ENCODE measurements around the gene NFATC2.

The NFATC2 gene

DNA sequence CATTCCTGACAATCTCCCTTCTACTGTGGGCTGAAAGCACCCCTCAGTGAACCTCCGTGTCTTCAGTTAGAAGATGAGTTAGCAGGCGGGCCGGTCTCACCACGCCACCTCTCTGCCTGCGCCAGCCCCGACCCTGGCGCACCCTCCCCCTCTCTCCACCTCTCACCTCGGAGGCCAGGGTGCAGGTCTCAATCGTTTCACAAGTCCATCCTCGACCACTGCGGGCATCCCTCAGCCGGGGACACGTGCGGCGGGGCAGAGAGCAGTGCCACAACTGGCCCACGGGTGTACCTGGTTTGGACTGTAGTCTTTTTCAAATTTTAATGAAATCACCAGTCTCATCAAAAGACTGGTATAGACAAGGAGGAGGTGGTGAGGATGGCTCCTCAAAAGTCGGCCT, 34.4 kb downstream of the NFATC2 start:
- no peaks in the 10 kb centered on the region for H3K9me3 Mint-ChIP-seq
- peaks cover 48% of the 10 kb centered on the region for H3K4me1 Mint-ChIP-seq (ENCODE audit: low read depth)
- H3K27me3 Mint-ChIP-seq (ENCODE audit: low read depth): no peaks in the 10 kb centered on the region
- no peak overlapping the region for H3K27ac Mint-ChIP-seq
- peaks cover 62% of the 10 kb centered on the region for H3K36me3 Mint-ChIP-seq (ENCODE audit: low read depth)
- H3K4me3 Mint-ChIP-seq: no peak overlapping the region

DNA sequence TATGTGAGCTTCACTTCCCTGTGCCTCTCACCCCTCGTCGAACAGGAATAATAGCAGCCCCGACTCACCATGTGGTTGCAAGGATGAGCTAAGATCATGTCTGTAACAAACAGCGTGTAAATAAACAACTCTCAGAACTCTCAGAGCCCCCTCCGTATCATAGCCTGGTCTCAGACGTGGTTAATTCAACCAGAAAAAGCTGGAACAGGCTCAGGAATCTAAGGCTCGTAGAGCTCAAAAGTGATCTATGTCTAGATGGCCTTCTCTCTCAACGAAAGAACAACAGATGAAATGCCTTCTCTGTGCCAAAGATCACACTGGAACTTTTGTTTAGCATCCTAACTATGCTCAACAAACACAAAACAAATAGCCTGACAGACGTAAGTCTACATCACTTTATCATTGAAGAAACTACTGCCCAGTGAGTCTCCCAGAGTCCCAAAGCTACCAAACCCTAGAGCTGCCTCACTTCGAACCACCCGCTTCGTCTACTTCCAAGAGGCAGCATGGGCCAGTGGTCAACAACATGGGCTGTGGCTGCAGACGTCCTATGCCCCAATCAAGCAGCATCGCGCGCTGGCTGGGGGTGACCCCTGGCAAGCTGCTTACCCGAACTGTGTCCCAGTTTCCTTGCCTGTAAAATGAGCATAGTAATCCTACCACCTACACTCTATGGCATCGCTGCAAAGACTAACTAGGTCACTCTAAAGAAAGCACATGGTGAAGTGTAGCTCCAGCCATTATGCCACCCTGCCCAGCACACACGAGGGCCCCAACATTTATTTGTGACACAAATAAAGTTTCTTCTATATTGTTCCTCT, 35.1 kb downstream of the NFATC2 start:
- Mint-ChIP-seq H3K4me1 (ENCODE audit: low read depth) (peaks cover 46% of the 10 kb centered on the region), H3K4me3 (no peak overlapping the region), H3K36me3 (ENCODE audit: low read depth) (peaks cover 64% of the 10 kb centered on the region), H3K27ac (peak overlapping the region; percentile 9), H3K27me3 (ENCODE audit: low read depth) (no peaks in the 10 kb centered on the region), H3K9me3 (no peaks in the 10 kb centered on the region)

DNA sequence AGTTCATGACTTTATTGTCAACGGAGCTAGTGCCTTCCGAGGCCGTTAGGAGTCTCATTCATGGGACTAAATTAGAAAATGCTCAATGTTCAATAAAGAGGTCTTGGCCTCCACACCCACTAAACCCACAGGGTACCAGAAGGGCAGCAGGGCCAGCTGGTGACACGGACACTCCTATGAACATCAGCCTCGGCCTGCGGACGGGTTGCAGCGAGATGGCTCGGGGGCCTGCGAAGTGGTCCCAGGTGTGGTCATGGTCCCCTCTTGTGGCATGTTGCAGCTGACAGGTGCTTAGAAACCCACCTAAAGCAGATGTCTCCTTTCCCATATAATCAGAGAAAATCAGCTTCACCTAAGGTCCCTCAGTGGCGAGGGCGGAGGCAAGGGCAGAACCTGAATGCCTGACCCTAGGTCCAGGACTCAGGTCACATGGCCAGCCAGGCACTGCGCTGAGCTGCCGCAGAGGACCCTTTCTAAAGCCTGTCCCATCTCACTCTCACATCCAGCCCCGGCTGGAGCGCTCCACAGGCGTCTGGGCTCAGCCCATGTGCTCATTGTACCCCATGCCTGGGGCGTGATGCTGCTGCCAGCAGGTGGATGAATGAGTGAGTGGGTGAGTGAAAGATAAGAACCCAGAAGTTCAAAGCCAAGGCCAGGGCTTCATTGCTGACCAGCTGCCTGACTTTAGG, 35.8 kb downstream of the NFATC2 start:
- Mint-ChIP-seq H3K4me3 (no peak overlapping the region), H3K27me3 (ENCODE audit: low read depth) (no peaks in the 10 kb centered on the region), H3K27ac (no peak overlapping the region), H3K4me1 (ENCODE audit: low read depth) (peaks cover 45% of the 10 kb centered on the region), H3K36me3 (ENCODE audit: low read depth) (peaks cover 60% of the 10 kb centered on the region), H3K9me3 (no peaks in the 10 kb centered on the region)

DNA sequence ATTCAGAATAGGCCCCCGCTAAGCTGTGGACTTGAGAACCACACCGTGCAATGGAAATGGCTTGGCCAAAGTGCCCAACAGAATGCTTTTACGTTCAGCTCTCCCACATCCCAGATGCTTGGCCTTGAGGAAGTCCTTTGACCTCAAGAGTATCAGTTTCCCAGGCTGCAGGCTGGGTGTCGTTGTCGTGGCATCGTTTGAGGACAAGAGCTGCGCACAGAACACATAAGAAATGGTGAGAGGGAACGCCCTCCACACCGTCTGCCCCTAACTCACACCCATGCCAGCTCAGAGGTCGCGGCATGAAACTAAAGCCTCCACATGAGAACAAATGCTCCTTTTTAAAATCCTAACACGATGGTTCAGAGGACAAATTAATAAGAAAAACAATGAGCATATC, 37.0 kb downstream of the NFATC2 start:
- no peak overlapping the region for H3K4me3 Mint-ChIP-seq
- no peaks in the 10 kb centered on the region for H3K27me3 Mint-ChIP-seq (ENCODE audit: low read depth)
- peaks cover 52% of the 10 kb centered on the region for H3K36me3 Mint-ChIP-seq (ENCODE audit: low read depth)
- H3K9me3 Mint-ChIP-seq: no peaks in the 10 kb centered on the region
- H3K27ac Mint-ChIP-seq: no peak overlapping the region
- H3K4me1 Mint-ChIP-seq (ENCODE audit: low read depth): peaks cover 45% of the 10 kb centered on the region

DNA sequence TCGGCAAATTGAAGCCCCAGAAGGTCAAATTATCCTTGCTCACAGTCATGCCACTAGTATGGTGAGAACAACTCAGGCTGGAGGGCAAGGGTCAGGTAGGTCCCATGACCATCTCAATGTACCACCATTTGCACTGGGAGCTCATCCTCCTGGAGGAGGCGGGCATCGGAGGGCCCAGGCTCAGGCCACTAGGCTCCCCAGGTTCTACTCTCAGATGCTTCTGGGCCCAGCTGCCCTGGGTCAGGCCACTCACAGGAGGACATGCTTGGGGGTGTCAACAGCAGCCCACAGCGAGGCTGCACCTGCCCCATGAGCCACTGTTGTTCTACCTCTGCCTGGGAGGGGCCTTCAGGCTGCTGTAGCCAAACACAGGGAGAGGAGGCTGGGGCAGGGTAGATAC, 39.1 kb downstream of the NFATC2 start:
- peaks cover 53% of the 10 kb centered on the region for H3K4me1 Mint-ChIP-seq (ENCODE audit: low read depth)
- H3K4me3 Mint-ChIP-seq: no peak overlapping the region
- no peak overlapping the region for H3K27ac Mint-ChIP-seq
- no peaks in the 10 kb centered on the region for H3K9me3 Mint-ChIP-seq
- H3K36me3 Mint-ChIP-seq (ENCODE audit: low read depth): peaks cover 43% of the 10 kb centered on the region
- no peaks in the 10 kb centered on the region for H3K27me3 Mint-ChIP-seq (ENCODE audit: low read depth)

DNA sequence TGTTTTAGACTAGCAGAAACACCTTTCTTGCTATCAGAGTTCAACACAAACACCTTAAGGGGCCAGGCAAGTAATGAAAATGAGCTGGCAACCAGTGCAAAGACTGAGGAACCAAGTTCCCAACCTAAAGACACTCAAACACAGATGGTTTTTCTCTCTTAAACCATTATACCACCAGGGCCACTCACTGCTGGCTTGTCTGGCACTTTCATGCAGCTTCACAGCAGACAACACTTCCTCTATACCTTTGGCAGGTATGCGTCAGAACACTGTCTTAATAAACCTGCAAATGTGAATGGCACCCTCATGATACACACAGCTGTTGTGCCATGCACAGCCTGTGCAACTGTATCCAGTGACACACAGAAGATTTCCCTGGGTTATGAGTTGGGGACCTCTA, 41.6 kb downstream of the NFATC2 start:
- Mint-ChIP-seq H3K27ac (peak overlapping the region; percentile 62), H3K9me3 (no peaks in the 10 kb centered on the region), H3K27me3 (ENCODE audit: low read depth) (no peaks in the 10 kb centered on the region), H3K4me3 (no peak overlapping the region), H3K36me3 (ENCODE audit: low read depth) (peaks cover 45% of the 10 kb centered on the region), H3K4me1 (ENCODE audit: low read depth) (peaks cover 75% of the 10 kb centered on the region)

DNA sequence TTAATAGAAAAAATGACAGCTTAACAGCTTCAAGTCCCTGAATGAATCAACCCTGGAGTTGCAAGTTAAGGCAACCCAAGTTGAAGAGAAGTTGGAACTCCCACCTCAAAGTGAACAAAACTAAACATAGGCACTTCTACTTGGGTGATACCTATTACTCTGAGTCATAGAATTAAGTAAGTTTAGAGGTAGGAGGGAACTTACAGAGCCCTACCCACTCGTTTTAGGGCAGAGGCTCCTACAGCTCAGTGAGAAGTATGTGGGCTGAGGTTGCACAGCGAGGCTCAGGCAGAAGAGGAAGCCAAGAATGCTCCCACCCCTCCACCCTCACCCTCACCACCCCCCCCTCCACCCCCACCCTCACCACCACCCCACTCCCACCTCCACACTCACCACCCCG, 42.2 kb downstream of the NFATC2 start:
- H3K27ac Mint-ChIP-seq: peak overlapping the region; percentile 73
- H3K27me3 Mint-ChIP-seq (ENCODE audit: low read depth): no peaks in the 10 kb centered on the region
- peaks cover 41% of the 10 kb centered on the region for H3K36me3 Mint-ChIP-seq (ENCODE audit: low read depth)
- no peaks in the 10 kb centered on the region for H3K9me3 Mint-ChIP-seq
- peak overlapping the region; percentile 27 for H3K4me3 Mint-ChIP-seq
- H3K4me1 Mint-ChIP-seq (ENCODE audit: low read depth): peaks cover 77% of the 10 kb centered on the region

DNA sequence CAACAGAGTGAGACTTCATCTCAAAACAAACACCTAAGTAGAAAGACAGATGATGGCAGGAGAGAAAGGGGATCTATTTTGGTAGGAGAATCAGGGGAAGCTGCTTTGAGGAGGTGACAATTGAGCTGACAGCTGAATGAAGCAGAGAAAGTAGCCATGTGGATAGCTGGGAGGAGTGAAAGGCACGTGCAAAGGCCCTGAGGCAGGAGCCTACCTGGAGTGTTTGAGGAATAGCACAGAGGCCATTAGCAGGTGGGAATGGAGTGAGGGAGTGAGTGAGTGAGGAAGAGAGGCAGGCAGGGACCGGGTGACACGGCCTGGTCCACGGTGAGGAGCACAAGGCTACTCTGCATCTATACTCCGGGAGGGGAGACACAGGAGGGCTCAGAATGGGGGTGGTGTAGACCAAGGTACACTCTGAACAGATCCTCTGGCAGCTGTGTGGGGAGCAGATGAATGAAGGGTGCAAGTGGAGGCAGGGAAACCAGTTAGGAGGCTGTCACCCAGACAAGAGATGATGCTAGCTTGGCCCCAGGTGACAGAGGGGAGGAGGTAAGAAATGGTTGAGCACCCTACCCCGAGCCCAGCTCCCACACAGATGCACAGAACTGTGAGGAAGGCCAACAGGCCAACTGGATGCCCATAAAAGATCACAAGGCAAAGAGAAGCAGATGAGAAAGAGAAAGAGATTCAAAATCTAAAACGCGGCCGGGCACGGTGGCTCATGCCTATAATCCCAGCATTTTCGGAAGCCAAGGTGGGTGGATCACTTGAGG, 43.6 kb downstream of the NFATC2 start:
- H3K36me3 Mint-ChIP-seq (ENCODE audit: low read depth): peaks cover 41% of the 10 kb centered on the region
- peaks cover 85% of the 10 kb centered on the region for H3K4me1 Mint-ChIP-seq (ENCODE audit: low read depth)
- no peaks in the 10 kb centered on the region for H3K9me3 Mint-ChIP-seq
- peak overlapping the region; percentile 36 for H3K4me3 Mint-ChIP-seq
- H3K27me3 Mint-ChIP-seq (ENCODE audit: low read depth): no peaks in the 10 kb centered on the region
- H3K27ac Mint-ChIP-seq: peak overlapping the region; percentile 65

DNA sequence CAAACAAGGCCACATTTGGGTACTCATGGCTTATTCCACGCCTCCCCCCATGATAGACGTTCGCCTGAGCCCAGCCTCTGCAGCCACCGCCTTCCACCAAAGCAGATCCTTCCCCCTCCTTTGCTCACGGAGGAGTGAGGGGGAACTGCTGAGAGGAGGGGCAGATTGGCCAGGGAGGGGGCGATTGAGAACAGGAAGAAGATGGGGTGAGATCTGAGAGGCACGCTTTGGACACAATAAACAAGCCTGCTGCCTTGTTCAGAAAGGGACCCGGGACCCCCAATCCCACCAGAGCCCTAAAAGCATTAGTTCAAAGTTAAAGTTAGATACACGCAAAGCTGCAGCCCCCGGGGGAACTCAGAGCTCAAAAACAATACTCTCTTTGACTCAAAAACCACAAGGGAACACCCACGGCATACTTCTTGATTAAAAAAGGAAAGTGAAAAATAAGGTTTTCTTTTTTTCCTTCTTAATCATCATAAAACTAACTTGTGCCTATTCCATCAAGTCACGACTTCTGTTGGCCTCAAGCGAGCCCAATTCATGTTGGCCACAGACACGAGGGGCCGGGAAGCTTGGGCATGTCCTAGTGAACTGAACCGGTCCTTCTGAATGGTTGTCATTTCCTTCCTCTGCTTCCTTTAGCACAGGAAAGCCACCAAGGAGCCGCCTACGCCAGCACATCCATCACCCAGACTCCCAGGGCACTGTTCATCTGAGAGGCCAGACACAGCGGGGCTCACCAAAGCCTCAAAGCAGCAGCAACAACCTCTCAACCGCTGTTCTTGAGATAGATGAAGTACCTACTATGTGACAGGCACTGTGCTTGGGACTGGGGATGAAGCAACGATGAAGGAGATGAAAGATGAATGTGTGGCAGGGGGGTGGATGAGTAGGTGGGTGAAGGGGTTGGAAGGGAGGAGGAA, 44.7 kb downstream of the NFATC2 start:
- Mint-ChIP-seq H3K27ac (peak overlapping the region; percentile 65), H3K36me3 (ENCODE audit: low read depth) (peaks cover 38% of the 10 kb centered on the region), H3K4me3 (peak overlapping the region; percentile 56), H3K9me3 (no peaks in the 10 kb centered on the region), H3K27me3 (ENCODE audit: low read depth) (no peaks in the 10 kb centered on the region), H3K4me1 (ENCODE audit: low read depth) (peaks cover 87% of the 10 kb centered on the region)

DNA sequence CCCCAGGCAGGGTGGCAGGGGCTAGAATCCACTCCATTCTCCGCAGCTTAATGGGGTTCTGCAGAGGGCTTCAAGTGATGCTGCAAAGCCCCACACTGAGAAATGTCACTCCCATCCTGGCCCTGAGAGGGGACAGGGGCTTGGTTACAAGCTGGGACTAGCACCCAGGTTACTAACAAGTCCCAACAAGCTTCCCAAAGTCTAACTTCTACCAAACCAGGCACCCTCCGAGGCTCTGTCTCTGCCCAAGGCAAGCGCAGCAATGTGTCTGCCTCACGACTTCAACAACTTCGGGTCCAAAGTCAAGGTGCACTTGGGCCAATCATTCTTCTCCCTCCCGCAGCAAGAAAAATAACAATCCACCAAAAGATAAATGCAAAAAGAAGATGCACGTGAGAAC, 45.6 kb downstream of the NFATC2 start:
- Mint-ChIP-seq H3K27ac (peak overlapping the region; percentile 65), H3K4me3 (peak overlapping the region; percentile 56), H3K9me3 (no peaks in the 10 kb centered on the region), H3K4me1 (ENCODE audit: low read depth) (peaks cover 86% of the 10 kb centered on the region), H3K27me3 (ENCODE audit: low read depth) (no peaks in the 10 kb centered on the region), H3K36me3 (ENCODE audit: low read depth) (peaks cover 34% of the 10 kb centered on the region)

DNA sequence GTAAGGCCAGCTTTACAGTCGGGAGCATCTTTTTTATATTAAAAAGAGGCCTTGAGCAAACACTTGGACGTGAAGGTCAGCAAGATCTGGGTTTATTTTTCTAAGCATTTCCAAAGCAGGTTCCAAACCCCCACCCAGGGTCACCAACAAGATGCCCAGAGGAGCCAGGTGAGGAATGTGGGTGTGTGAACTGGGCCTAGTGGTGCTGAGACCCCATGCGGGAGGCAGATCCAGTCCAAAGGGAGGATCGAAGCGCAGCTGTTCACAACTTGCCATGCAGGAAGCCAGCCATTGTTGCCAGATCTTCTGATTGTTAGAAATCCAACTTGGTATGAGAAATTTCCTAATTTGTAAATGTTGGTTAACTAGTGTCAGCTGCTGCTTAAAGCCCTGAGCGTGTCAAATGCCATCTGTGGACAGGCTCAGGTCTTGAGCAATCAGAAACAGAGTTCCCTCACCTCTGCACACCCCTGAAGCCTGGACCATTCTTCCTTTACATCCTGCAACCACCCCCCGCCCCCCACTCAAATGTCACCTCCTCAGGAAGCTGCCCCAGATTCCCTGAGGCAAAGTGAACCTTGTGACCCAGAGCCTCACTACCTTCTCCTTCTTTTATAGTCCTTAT, 46.5 kb downstream of the NFATC2 start:
- Mint-ChIP-seq H3K27me3 (ENCODE audit: low read depth) (no peaks in the 10 kb centered on the region), H3K4me1 (ENCODE audit: low read depth) (peaks cover 87% of the 10 kb centered on the region), H3K27ac (no peak overlapping the region), H3K9me3 (no peaks in the 10 kb centered on the region), H3K36me3 (ENCODE audit: low read depth) (peaks cover 37% of the 10 kb centered on the region), H3K4me3 (peak overlapping the region; percentile 19)

DNA sequence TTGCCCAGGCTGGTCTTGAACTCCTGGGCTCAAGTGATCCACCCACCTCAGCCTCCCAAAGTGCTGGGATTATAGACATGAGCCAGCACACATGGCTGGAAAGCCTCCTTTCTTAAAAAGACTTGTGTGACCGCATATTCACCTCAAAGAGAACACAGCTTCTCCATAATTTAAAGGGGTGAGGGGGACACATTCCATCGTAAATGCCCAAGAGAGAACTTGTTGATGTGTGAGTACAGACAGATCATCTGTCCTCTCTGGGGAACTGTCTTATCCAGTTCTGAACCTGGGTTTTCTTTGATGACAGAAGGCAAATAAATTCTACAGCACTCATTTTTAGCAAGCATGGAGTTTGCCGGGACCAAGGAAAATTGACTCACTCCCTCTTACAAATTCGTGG, 47.2 kb downstream of the NFATC2 start:
- Mint-ChIP-seq H3K9me3 (no peaks in the 10 kb centered on the region), H3K4me3 (no peak overlapping the region), H3K4me1 (ENCODE audit: low read depth) (peaks cover 88% of the 10 kb centered on the region), H3K36me3 (ENCODE audit: low read depth) (peaks cover 42% of the 10 kb centered on the region), H3K27me3 (ENCODE audit: low read depth) (no peaks in the 10 kb centered on the region), H3K27ac (peak overlapping the region; percentile 85)

DNA sequence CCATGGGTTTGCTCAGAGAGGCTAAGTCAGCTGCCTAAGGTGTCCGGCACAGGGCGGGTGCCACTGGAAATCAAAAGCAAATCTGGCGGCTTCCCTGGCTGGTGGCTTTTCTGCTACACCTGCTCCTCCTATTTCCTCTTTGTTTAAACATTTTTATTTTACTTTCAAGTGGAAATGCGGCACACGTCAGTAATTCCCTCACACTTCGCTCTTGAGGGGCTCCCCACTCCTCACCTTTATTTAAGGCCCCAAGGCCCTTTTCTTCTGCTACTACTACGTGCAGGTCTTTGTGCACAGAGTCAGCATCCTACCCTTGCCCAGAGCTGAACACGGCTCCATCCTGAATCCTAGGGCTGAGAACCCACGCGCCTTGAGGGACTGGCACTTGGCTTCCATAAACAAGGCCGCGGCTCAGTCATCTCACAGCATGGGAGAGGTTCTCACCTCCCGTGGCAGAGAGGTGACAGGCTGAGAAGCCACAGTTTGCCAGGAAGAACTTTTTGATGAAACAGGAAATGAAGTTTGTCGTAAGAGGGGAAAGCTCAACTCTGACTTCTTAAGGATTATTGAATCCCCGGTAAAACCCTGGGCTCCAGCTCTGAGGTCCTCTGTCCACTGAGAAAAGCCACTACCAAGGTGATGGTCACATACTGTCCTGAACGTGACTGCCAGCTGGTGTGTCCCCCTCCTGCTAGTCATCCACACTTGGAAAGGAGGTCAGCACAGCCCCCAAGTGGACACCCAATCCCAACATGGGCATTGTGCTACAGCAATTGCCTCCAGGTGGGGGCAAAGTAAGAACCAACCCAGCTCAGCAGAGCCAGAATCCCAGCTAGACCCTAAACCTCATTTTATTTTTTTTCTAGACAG, 48.0 kb downstream of the NFATC2 start:
- H3K27me3 Mint-ChIP-seq (ENCODE audit: low read depth): no peaks in the 10 kb centered on the region
- H3K4me3 Mint-ChIP-seq: peak overlapping the region; percentile 78
- peaks cover 50% of the 10 kb centered on the region for H3K36me3 Mint-ChIP-seq (ENCODE audit: low read depth)
- peak overlapping the region; percentile 85 for H3K27ac Mint-ChIP-seq
- H3K9me3 Mint-ChIP-seq: no peaks in the 10 kb centered on the region
- peaks cover 89% of the 10 kb centered on the region for H3K4me1 Mint-ChIP-seq (ENCODE audit: low read depth)
